Activated CD4-positive, CD25-positive, alpha-beta regulatory T cell treated with anti-CD3 and anti-CD28 coated beads, Interleukin-2, amount 50 U/mL, for 72 hours (primary cell): ENCODE measurements around the gene TEX2.
"Not testable (repeated sequence)": the region's sequence is repeated elsewhere in the genome, so short reads cannot be mapped to it uniquely, and the experiment has no call there.

Source experiments
- DNase-seq: peaks from one replicate; pipeline ENCODE4 v3.0.0; 2021

Gene TEX2

DNA sequence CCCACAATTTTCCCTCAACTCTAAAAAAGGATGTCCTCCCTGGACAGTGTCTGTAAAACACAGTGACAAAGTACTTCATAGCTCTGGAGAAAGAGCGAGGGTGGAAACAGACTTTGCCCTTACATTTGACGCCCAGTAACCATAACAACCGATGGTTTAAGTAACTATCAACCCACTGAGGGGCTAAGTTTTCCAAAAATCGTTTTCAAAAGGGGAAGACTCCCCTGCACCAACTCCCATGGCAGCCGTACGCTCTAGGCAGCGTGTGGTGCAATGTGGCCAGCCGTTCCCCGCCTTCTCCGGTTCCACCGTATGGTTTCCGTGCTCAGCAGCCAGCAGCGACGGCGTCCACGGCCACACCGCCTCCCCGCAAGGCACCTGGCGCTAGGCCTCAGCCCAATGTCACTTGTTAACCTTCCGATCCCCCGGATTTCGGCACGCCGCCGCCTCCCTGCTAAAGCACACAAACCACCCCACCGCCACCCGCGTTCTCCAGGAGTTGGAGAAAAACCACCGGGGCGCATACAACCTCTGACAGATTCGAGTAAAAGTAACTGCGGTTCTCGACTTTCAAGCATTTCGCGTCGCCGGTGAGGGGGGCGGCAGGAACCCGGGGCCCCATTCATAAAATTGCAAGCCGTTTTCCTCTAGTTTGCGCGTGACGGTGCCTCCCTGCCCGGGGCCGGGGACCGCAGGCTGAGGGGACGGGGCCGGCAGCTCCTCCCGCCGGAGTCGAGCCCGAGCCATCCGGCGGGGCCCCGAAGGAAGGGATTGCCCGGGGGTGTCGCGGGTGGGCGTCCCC lies 661 bp downstream of the TEX2 start:
- peak; percentile 61 for DNase-seq

DNA sequence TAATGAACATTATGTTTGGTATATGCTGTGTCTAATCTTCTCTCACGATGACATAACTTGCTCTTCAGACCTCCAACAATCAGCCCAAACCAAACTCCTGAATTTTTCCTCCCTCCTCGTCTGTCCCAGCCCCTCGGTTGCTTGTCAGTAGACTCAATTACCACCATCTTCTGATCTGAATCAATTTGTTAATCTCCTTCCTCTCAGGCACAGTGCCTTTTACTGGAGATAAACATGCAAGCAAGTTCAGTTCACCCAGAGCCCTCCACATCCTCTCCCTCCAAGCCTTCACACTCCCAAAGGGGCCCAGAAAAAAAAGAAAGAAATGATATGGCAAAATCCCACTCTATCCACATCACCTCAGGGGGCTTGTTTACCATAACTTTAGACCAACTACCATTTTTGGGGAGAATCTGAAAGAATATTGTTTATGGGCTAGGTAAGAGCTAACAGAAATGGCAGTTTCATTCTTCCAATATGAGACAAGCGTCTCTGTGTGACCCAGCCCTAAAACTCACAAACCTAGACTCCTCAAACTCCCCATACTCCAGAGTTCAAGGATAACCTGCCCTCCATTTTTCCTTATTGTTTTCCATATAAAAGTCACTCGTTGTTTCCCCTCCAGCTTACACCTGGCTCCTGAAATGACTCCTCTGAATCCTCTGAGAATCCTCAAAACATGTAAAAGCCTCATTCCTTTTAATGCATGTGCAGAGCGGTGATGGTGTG lies 1.5 kb downstream of the TEX2 start:
- DNase-seq, result no peak

DNA sequence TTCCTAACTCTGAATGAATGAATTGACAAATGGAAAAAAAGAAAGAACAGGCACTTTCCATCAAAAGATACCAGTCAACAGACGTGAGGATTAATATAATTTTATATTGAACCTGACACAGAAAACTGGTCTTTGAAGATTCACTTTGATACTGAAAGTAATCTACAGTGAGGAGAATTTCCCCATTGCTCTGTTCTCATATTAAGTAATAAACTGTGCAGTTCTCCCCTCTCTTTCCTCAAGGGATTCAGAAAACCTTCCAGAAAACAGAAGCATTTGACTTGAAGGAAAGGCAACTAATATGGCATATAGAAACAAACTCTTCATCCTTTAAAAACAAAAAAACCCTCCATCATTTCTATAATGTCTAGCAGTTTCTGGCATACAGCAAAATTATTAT lies 2.2 kb downstream of the TEX2 start:
- no peak for DNase-seq

DNA sequence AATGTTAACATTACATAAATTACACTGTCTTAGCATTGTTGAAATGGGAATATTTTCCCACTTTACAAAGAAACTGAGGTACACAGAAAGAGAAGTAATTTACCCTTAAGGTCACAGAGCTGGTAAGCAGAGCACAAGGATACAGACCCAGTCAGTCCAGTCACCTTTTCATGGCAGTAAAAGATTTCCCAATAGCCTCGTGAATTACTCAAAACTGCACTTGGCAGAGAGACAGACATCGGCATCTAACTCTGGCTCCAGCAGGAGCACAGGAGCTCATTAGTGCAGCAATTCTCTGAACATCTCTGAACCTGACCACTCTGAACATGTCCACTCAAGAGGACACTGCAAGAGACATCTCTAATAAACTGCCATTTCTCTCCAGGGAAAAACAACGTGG lies 3.1 kb downstream of the TEX2 start:
- no peak for DNase-seq

DNA sequence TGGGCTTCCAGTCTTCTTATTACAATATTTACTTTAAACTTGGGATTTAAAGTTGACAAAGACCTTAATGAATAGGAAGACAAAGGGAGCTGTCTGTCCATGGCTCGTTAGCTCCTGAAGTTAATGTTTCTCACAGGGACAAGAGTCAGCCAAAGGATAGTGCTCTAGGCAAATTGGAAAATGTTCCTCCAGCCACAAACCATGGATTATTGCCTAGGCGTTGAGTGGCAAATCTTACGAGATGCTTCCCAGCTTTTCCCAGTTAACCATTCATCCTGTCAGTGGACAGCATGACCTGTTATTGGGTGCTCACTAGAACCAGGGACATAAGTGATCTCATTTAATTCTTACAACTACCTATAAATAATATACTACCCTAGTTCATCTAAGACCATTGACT lies 3.6 kb downstream of the TEX2 start:
- DNase-seq, result no peak

DNA sequence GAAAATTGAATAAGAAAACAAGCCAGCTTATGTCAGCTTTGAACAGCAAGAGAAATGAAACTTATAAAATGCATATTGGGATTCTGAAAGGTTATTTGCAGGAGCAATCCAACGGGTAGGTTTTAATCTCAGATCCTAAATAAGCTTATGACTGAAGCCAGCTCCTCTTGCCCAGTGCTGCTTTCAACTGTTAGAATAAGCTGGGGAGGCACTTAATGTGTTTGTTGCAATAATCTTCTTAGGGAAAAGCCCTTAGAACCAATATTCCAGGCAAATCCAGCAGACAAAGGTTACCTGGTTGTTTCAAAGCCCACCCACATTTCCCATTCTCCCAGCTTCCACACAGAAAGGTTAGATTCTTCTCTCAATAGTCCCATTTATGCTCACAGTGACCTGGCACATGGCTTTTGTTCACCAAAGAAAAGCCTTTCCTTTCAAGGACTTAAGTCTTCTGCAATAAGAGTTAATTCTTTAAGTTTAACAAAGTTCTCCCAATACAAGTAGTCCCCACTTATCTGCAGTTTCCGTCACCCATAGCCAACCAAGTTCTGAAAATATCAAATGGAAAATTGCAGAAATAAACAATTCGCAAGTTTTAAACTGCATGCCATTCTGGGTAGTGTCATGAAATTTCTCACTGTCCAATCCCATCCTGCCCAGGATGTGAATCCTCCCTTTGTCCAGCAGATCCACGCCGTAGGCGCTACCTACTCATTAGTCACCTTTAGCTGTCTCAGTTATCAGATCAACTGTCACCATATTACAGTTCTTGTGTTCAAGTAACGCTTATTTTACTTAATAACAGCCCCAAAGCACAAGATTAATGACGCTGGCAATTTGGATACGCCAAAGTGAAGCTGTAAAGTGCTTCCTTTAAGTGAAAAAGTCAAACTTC lies 5.9 kb downstream of the TEX2 start:
- no peak for DNase-seq

DNA sequence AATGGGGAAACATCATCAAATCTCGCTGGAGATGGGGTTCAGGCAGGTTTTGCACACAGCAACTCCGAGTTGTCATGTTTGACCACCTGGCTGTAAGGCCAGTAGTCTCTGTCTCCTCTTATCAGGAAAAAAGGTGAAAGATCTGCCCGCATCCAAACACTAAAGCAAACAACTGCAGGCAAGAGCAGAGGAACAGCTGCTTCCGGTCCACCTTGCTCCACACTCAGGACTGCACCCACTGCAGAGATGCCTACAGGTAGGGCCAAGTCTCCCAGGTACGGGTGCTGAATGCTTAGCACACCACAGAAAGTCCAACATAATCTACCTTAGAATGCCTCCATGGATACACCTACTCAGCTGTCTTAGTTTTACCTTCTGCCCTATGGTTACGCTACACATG lies 7.3 kb downstream of the TEX2 start:
- DNase-seq, result no peak

DNA sequence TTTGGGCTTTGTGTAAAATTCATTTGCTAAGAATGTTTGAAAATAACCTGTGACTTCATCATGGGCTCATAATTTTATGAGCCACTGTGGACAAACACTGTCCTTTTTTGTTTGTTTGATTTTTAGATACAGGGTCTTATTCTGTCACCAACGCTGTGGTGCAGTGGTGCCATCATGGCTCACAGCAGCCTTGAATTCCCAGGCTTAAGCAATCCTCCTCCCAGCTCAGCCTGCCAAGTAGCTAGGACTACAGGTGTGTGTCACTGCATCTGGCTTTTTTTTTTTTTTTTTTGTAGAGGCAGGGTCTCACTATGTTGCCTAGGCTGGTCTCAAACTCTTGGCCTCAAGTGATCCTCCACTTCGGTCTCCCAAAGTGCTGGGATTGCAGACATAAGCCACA lies 8.3 kb downstream of the TEX2 start:
- DNase-seq, result no peak

DNA sequence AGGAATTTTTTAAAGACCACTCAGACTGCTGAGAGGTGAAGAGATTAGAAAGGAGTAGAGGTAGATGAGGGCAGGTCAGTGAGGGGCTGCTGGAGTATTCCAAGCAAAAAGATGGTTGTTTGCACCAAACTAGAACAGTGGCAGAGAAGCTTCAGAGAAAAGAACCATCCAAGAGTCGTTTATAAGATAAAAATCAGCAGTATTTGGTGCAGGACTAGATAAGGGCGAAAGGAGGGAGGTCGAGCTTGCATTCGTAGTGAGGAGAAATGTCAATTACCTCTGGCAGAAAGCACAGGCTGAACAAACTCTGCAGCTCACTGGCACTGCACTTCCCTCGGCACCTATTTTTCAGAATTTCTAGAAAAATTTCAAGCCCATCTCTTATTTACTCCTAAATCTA lies 9.6 kb downstream of the TEX2 start:
- no peak for DNase-seq

DNA sequence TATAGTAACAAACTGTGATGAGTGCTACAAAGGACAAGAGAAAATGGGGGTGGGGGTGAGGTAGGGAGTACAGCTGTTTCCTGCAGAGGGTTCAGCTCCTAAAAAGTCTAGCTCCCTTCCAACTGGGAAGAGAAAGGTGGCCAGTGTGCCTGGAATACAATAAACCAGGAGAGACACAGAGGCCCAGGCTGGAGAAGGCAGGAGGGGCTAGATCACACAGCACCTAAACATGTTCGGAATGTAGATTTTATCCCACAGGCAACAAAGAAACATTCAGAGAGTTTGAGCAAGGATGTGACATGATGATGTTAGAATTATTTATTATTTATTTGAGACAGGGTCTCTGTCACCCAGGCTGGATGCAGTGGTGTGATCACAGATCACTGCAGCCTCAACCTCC lies 10.2 kb downstream of the TEX2 start:
- DNase-seq, result no peak

DNA sequence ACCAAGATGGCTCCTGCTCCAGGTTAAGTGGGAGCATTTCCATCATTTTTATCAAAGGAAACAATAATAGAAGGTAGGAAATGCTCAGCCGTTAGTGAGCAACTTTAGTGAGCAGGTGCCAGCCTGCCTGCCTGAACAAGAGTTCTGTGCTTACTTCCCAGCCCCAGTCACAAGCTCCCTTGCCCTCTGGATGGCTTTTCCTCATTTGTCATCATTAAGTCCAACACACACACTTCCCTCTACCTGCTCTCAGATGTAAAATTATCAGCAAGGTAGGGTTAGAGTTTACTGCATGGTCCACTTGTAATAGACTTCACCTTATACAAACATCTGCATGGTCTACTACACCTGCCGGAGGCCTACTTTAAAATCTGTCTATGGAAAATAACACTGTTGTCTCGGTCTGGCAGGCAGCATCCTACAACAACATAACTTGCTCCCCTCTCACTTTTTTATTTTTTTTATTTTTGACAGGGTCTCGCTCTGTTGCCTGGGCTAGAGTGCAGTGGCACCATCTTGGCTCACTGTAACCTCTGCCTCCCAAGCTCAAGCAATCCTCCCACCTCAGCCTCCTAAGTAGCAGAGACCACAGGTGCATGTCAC lies 12.7 kb downstream of the TEX2 start:
- DNase-seq, result no peak

DNA sequence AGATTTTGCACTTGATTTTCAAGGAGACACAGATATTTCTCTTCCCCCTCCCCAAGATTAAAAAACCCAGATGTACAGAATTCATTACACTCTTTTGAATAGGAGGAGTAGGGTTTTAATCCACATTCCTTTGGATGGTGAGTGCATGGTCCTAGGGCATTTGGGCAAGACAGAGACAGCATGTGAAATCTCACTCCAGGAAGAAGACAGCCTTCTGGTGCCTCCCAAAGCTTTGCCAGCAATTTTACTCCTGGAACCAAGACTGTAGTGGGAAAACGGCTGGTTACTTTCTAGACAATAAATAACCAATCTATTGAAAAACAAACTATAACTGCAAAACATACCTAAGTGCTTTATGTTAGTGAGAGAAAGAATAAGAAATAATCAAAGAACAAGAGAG lies 15.2 kb downstream of the TEX2 start:
- DNase-seq, result no peak

DNA sequence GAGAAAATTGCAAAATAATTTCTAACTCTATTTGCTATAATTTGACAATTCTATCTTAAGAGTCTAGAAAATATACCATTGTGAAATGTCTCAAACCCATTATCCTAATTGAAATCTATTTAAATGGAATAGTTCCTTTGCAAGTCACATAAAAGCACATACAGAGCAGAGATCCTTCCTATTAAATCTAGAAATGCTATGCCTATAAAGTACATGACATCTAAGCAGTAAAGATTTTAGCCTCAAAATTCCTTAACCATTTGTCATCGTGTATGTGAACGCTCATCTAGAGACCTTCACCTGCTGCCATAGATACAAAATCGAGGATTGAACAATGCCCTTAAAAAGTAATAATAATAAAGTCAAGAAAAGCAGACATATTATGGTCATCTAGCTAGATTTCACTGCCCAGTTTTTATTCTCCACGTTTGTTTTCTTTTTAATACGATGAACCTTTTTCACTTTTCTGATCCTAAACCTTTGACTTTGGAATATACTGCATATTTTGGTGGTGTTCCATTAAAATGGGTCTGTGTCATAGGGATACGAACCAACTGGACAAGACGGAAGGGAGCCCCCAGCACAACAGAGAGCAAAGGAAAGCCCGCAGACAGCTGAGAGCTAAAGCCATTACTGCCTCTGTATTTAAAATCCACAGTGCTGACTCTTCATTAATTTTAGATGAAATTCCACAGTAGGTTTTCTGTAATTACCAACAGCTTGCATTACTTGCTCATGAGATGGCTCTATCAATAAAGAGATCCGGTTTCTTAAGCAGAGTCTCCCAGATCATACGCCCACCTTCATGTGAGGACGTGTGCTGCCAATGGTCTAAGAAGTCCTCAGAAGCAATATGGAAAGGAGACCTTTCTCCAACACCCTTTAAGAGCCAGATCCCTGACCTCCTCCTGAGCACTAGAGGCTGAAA lies 17.6 kb downstream of the TEX2 start:
- no peak for DNase-seq

DNA sequence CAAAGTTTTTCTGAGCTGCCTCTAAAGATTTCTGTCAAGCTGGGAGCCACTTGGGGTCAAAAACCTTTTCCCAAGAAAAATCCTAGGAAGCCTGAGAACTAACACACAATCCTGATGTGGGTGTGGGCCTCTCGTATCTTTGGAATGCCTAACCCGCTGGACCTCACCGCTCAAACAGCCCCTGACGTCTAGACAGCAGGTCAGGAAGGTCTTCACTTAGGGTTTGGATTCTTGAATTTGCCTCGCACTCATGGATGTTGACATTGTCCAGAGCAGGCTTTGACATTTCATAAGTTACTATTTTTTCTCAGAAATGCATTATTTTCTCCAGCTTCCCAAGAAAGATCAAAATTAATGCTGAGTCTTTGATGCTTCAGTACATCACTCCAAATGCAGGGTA lies 18.9 kb downstream of the TEX2 start:
- DNase-seq, result no peak

DNA sequence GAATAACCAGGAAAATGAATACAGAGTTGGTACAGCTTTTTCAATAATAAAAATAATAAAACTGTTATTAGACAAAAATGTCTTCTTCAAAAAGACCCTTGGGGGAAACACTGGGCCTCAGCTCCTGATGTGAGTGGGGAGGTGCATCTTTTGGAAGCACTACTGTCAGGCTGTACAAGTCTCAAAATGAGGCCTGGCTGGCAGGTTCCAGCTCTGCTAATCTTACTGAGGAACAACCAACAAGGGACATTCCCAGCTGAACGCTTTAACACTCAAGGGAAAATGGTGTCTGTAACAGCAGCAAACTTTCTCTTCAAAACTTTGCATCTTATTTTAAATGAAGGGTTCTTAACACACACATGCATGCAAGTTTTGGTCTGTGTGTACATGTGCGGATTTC lies 19.7 kb downstream of the TEX2 start:
- no peak for DNase-seq

DNA sequence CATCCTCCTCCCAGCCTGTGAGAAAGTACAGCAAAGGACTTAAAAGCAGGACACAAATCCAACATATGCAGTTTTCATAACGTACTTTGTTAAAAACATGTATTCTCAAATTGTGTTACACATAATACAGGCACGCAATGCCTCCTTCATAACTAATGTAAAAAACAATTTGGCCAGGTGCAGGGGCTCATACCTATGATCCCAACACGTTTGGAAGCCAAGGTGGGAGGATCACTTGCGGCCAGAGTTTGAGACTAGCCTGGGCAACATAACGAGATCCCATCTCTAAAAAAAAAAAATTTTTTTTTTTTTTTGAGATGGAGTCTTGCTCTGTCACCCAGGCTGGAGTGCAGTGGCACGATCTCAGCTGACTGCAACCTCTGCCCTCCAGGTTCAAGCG lies 20.4 kb downstream of the TEX2 start:
- DNase-seq, result no peak

DNA sequence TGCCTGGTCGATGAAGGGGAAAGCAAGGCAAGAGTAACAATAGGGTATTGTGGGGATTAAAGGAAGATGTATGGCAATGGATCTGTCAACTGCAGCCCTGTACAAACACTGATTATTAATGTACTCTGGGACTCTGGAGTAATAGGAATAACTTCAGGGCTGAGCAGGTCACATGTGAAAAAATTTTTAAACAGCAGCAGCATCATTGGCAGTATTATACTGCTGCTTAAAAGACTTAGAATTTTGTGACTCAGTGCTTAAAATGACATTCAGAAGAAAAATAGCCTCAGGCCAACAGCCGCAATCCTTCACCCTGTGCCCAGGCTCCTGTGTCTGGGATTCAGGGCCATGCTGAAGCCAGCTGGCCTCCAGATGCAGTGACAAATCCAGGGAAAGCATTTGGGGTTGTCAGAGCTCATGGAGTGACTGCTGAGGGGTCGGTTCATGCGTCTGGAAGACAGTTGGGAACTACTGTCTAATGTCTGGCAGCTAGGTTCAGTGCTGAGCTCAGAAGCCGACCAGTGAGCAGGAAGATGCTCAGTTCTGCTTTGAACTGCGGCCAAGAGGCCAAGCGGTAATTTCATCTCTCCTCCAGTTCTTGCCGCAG lies 22.2 kb downstream of the TEX2 start:
- no peak for DNase-seq

DNA sequence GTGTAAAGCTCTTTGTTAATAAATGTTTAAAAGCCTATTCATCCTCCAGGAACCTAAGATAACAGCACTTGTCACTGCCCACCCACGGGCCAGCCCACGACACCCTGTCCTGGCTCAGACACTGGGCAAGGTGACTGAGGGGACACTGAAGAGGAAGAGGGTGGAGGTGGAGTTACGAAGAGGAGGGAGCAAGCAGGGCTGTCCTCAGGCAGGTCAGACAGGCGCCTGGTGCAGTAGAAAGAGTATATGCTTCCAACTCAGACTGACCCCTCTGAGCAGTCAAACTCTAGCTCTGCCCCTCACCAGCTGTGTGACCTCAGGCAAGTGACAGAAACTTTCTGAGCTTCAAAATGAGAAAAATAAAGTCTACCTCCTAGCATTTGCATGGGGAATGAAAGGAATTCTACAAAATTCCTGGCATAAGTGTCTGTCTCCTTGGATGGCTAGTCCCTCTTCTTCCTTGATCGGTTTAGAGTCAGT lies 22.8 kb downstream of the TEX2 start:
- DNase-seq, result no peak

DNA sequence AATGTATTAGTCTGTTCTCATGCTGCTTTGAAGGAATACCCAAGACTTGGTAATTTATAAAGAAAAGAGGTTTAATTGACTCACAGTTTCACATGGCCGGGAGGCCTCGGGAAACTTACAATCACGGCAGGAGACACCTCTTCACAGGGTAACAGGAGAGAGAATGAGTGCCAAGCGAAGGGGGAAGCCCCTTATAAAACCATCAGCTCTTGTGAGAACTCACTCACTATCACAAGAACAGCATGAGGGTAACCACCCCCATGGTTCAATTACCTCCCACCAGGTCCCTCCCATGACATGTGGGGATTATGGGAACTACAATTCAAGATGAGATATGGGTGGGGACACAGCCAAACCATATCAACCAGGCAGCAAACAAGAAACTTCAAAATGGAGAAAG lies 24.6 kb downstream of the TEX2 start:
- not testable (repeated sequence) for DNase-seq

DNA sequence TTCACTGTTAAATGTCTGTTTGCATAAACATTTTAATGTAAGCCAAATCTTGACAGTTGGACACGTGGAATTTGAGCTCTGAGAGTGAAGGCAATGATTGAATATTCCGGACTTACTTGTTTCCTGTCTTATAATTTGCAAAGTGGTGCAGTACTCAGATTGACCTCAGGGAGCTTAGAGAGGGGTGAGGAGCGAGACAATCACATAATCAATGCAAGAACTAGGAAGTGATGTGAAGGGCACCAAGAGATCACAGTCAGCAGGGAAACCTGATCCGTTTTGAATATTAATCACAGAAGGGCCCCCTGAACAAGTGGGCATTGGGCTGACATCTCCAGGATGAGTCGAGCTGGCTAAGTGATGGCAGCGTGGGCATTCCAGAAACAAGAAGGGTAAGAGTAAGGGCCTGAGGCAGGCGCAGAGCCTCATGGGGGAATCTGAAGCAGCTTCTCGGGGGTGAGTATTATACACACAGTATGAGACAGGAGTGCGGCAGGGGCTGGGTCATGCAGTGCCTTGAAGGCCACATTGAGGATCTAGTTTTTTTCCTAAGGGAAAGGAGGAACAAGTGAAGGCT lies 26.1 kb downstream of the TEX2 start:
- DNase-seq, result no peak

DNA sequence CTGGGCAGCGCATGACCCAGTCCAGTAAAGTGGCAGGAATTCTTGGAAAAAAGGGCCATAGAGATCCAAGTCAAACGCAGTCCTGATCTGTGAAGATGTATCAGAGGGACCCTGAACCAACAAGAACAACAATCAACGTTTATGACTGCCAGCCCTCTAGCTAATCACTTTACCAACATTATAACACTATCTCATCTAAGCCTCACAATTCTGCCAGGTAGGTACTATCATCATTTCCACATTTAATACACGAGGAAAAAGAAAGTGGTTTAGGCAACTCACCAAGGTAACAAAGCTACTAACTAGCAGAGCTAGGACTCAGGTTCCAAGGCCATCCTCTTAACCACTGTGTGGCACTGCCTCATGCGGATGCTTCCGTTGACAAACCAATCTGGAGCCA lies 28.1 kb downstream of the TEX2 start:
- DNase-seq, result no peak
